ENCODE data around the gene LSM14B.
"Not testable (repeated sequence)": the region's sequence is repeated elsewhere in the genome, so short reads cannot be mapped to it uniquely, and the experiment has no call there.

Gene LSM14B

GRCh38 chr20:62114894-62115293 lies 7.4 kb upstream of the LSM14B start:
- DNase-seq, result no peak

GRCh38 chr20:62115800-62116407 lies 6.4 kb upstream of the LSM14B start:
- DNase-seq, result not testable (repeated sequence)

GRCh38 chr20:62116558-62117361 lies 5.5 kb upstream of the LSM14B start:
- no peak for DNase-seq

- no peak for DNase-seq
Observed at GRCh38 chr20:62117362-62117646, 5.0 kb upstream of the LSM14B start.

- DNase-seq, result peak; percentile 86
Observed at GRCh38 chr20:62117658-62118057, 4.6 kb upstream of the LSM14B start.

- no peak for DNase-seq
Observed at GRCh38 chr20:62118113-62119043, 3.9 kb upstream of the LSM14B start.

GRCh38 chr20:62119115-62119514 lies 3.2 kb upstream of the LSM14B start:
- no peak for DNase-seq

- DNase-seq, result no peak
Observed at GRCh38 chr20:62119591-62120364, 2.5 kb upstream of the LSM14B start.

GRCh38 chr20:62120365-62120762 lies 1.9 kb upstream of the LSM14B start:
- no peak for DNase-seq

GRCh38 chr20:62120990-62121775 lies 1.1 kb upstream of the LSM14B start:
- DNase-seq, result no peak

- DNase-seq, result peak; percentile 40
Observed at GRCh38 chr20:62122654-62123449, 577 bp downstream of the LSM14B start.

- no peak for DNase-seq
Observed at GRCh38 chr20:62123450-62124118, 1.3 kb downstream of the LSM14B start.

- no peak for DNase-seq
Observed at GRCh38 chr20:62126141-62126540, 3.9 kb downstream of the LSM14B start.

GRCh38 chr20:62127799-62128198 lies 5.5 kb downstream of the LSM14B start:
- DNase-seq, result no peak

GRCh38 chr20:62128502-62128901 lies 6.2 kb downstream of the LSM14B start:
- DNase-seq, result no peak

GRCh38 chr20:62129731-62130531 lies 7.7 kb downstream of the LSM14B start:
- DNase-seq, result no peak

- no peak for DNase-seq
Observed at GRCh38 chr20:62131560-62132320, 9.5 kb downstream of the LSM14B start.

GRCh38 chr20:62132421-62132820 lies 10.1 kb downstream of the LSM14B start:
- DNase-seq, result no peak
